Measurements from ENCODE around the gene NR5A2. TPM values are rescaled to one million over a fixed set of nuclear protein-coding genes. Genes with fewer than 3 reads are reported as not detected.

Gene NR5A2
- total RNA-seq, 4 donors from 2014 or later: 3.7 to 19.1 (median 11.3) TPM

DNA sequence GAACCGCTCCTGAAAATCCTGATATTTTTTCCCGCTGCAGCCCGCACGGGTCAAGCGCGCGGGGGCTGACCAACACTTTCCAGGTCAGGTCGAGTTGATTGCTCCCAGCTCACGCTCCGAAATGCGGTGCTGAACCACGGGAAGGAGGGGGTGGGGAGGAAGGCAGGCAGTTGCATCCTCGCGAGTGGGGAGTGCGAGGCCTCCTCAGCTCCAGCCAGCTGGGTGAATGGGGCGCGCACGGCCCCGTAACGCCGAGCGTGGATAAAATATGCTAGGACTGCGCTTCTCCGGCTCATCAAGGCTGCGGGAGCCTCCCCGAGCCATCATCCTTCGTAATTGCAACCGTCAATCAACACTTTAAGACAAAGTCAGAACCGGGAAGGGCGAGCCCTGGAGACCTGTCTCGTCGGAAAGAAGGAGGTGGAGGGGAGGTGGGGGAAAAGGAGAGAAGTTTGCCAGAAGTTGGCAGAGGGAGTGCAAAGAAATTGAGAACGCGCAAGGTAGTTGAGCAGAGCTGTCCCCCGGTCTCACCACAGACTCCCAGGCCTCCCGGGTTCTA lies 8.0 kb downstream of the NR5A2 start:
- ATAC-seq (ENCODE audit: low FRiP score): no peak
- DNase-seq (ENCODE audit: low spot score): no peak
- TF ChIP-seq, protein P1, sequence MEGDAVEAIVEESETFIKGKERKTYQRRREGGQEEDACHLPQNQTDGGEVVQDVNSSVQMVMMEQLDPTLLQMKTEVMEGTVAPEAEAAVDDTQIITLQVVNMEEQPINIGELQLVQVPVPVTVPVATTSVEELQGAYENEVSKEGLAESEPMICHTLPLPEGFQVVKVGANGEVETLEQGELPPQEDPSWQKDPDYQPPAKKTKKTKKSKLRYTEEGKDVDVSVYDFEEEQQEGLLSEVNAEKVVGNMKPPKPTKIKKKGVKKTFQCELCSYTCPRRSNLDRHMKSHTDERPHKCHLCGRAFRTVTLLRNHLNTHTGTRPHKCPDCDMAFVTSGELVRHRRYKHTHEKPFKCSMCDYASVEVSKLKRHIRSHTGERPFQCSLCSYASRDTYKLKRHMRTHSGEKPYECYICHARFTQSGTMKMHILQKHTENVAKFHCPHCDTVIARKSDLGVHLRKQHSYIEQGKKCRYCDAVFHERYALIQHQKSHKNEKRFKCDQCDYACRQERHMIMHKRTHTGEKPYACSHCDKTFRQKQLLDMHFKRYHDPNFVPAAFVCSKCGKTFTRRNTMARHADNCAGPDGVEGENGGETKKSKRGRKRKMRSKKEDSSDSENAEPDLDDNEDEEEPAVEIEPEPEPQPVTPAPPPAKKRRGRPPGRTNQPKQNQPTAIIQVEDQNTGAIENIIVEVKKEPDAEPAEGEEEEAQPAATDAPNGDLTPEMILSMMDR (IDR thresholded peaks at IDR 0.05): no peak

DNA sequence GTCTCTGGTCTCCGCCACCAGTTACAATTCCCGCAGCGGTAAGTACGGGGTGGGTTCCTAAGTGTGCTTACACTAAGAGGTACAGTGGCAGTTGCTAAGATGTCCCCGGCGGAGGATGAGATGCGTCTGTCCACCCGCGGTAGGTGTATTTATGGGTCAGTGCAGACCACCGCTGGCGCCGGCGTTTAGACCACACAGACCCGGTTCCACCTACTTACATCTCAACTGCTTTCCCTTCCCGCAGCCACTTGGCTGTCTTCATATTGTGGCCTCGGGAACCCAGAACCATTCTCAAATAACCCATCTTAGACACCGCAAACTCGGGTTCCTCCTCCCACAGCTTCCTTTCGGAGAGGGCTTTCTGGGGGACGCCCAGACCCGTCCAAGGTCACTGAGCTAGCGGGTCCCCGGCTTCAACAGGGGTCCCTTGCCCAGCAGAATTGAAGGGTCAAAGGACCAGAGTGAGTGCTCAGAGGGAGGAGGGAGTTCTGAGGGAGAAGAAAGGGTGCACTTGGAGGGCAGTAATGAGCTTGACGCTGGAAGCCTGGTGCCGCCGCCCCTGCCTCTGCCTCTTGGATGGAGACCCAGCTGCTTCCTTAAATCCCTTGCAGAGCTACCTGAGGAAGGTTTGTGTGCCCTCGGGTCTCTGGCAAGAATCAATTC lies 8.6 kb downstream of the NR5A2 start:
- DNase-seq (ENCODE audit: low spot score) (no peak), ATAC-seq (ENCODE audit: low FRiP score) (no peak)
- TF ChIP-seq, protein P1 (IDR thresholded peaks at IDR 0.05): no peak

GRCh38 chr1:200036619-200037270 lies 9.2 kb downstream of the NR5A2 start:
- TF ChIP-seq, protein P1 (IDR thresholded peaks at IDR 0.05): no peak
- ATAC-seq (ENCODE audit: low FRiP score) (no peak), DNase-seq (ENCODE audit: low spot score) (no peak)

DNA sequence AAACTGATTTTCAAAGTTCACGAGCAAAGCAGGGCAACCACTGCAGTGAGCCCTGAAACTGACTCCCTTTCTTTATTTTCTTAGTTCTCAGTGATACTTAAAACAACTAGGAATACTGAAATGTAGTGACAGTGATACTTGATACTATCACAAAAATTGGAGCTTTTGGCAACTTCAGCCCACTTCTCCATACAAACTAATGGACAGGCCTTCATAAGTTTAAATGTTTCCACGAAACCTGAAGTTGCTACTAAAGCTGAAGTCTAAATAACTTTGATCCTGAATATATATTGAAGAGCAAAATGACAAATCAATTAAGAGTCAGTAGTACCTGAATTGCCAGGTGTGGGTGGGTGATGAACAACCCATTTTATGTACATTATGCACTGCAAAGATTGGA lies 10.0 kb downstream of the NR5A2 start:
- TF ChIP-seq, protein P1 (IDR thresholded peaks at IDR 0.05): no peak
- no peak for DNase-seq (ENCODE audit: low spot score)
- ATAC-seq (ENCODE audit: low FRiP score): no peak

- TF ChIP-seq, protein P1 (IDR thresholded peaks at IDR 0.05): no peak
- ATAC-seq (ENCODE audit: low FRiP score) (no peak), DNase-seq (ENCODE audit: low spot score) (no peak)
Observed at GRCh38 chr1:200037904-200038303, 10.4 kb downstream of the NR5A2 start.

DNA sequence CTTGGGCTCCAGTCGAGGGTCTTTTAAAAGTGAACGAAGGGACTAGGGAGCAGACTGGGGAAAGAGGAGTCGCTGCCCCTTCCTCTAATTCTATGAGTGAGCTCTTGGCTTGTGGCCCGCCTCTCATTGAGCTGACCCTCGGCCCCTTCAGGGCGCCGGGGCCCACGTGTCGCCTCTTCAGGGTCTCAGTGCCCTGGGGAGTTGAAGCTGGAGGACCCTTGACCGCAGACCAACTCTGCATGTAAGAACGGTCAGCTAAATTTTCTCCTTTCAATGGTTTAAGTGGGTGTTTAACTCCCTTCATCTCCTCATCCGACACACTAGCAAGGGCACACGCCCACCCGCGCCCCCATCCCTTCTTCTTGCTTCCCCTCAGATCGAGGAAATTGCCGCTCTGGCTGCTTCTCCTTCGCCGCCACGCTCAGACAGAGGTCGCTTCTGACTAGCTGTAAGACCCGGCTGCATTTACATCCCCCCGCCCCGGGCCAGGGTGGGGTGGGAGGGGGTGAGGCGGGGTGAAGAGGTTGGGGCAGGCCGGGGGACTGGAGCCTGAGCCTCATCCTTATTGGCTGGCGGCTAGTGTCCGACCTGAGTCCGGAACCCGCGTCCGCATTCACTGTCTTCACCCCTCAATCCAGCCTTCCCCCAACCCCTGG lies 10.9 kb downstream of the NR5A2 start:
- no peak for DNase-seq (ENCODE audit: low spot score)
- no peak for ATAC-seq (ENCODE audit: low FRiP score)
- TF ChIP-seq, protein P1 (IDR thresholded peaks at IDR 0.05): no peak
